EL (cell line): Measurements from ENCODE around the gene SRRM3.
"Not testable (repeated sequence)": the region's sequence is repeated elsewhere in the genome, so short reads cannot be mapped to it uniquely, and the experiment has no call there.

Experiments
- DNase-seq: peaks from one replicate; pipeline ENCODE4 v3.0.0-alpha.2; 2016

Gene SRRM3

DNA sequence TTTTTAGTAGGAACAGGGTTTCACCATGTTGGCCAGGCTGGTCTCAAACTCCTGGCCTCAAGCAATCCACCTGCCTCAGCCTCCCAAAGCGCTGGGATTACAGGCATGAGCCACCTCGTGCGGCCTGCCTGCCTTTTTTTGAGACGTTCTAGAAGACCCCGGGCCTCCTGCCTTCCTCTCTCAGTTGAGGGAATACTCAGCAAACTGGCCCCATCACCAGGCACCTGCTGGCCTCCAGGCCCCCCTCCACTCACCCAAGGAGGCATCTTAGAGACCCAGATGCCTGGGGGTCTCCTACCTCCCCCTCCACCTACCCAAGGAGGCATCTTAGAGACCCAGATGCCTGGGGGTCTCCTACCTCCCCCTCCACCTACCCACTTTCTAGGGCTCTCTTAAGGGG, 91.2 kb downstream of the SRRM3 start:
- not testable (repeated sequence) for DNase-seq

DNA sequence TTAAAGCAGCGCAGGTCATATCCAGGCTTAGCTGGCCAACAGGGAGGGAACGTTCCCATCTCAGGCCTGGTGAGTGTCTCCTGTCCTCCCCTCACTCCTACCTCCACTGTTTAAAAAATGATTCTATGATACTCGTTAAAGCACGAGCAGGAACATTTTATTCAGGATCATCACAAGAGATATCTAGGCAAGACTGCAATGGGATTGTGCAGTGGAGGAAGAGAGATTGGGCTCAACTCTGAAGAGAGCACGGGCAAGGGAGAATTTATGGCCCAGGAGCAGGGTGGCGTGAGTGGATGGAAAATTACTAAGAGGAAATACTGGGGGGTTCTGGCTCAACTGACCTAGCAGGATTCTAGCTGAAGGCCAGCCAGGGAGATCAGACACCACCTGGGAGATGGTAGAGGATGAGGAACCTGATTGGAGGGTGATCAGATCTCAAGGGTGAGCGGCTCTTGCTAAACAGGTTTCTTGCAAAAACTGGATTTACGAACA, 91.8 kb downstream of the SRRM3 start:
- no peak for DNase-seq

DNA sequence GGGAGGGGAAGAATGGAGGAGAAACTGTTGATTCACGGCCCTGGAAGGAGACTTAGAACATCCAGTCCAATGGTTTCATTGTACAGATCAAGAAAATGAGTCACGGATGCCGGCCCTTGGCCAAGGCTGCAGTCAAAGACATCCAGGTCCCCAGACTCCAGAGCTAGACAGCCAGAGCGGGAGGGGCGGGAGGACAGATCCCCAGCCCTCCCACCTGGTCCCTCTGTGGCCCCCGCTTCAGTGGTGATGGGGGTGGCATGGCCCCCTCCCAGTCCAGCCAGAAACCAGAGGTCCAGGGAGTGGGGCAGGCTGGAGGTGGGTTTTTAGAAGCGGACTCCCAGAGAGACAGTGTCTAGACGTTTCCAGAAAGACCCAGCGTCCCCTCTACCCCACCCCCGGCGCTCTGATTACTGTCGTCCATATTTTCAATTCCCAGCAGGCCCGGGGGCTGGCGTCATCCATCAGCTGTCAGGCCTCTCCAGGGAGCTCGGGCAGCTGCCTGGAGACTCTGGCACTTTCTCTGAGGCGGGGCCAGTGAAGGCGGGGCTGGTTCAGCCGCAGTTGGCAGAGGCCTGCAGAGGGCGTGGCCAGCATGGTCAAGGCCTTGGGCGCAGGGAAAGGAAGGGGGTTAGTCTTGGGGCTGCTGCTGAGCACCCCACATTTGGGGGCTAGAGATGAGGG, 92.8 kb downstream of the SRRM3 start:
- peak; percentile 96 for DNase-seq

DNA sequence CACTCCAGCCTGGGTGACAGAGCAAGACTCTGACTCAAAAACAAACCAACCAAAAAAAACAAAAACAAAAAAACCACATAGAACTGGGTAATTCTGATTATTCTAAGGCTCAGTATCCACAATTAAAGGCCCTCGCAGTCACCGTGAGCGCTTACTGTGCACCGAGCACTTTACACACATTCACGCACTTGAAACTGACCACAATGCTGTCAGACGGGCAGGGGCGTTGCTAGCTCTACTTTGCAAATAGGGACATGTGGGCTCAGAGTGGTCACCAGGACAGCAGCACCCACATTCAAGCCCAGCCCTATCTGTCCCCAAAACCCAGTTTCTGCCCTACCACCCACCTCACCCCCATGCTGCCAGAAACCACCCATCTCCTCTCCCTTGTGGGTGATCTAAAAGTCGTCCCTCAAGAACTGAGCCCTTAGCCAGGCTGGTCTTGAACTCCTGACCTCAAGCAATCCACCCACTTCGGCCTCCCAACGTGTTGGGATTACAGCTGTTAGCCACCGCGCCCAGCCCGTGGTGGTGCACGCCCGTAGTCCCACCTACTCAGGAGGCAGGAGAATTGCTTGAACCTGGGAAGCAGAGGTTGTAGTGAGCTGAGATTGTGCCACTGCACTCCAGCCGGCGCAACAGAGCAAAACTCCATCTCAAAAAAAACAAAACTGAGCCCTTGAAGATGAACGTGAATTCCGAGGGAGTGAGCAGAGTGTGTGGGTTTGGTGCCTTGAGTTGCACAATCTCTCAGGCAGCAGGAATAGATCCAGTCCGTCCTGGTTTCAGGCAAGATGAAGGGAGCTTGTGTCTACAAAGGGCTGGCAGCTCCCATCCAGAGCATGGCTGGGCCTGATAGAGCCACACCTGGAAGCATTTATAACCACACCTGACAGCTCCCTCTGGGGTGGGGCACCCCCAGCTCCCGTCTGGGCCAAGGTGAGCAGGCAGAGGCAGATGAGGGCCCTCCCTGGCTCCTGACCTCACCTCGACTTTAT, 95.3 kb downstream of the SRRM3 start:
- DNase-seq, result peak; percentile 68

DNA sequence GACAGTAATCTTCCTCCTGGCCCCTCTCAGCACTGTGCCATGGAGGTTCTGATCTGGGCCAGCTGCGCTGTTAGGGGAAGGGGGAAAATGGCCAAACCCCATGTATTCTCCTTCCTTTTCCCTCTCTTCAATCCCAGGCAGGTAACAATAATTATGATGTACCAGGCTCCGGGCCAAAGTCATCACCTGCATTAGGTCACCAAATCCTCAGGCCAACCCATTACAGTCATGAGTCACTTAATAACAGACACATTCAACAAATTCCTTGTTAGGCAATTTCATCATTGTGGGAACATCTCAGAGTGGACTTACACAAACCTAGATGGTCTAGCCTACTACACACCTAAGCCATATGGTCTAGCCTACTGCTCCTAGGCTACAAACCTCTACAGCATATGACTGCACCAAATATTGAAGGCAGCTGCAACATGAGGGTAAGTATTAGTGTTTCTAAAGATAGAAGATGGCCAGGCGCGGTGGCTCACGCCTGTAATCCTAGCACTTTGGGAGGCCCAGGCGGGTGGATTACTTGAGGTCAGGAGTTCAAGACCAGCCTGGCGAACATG, 98.6 kb downstream of the SRRM3 start:
- peak; percentile 66 for DNase-seq

DNA sequence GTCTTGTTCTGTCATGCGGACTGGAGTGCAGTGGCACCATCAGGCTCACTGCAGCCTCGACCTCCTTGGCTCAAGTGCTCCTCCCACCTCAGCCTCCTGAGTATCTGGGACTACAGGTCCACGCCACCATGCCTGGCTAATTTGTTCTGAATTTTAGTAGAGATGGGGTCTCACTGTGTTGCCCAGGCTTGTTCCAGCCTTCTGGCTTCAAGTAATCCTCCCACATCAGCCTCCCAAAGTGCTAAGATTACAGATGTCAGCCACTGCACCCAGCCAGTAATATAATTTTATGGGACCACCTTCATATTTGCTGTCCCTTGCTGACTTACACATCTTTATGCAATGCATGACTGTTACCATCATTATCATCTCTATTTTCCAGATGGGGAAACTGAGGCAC, 99.3 kb downstream of the SRRM3 start:
- no peak for DNase-seq

DNA sequence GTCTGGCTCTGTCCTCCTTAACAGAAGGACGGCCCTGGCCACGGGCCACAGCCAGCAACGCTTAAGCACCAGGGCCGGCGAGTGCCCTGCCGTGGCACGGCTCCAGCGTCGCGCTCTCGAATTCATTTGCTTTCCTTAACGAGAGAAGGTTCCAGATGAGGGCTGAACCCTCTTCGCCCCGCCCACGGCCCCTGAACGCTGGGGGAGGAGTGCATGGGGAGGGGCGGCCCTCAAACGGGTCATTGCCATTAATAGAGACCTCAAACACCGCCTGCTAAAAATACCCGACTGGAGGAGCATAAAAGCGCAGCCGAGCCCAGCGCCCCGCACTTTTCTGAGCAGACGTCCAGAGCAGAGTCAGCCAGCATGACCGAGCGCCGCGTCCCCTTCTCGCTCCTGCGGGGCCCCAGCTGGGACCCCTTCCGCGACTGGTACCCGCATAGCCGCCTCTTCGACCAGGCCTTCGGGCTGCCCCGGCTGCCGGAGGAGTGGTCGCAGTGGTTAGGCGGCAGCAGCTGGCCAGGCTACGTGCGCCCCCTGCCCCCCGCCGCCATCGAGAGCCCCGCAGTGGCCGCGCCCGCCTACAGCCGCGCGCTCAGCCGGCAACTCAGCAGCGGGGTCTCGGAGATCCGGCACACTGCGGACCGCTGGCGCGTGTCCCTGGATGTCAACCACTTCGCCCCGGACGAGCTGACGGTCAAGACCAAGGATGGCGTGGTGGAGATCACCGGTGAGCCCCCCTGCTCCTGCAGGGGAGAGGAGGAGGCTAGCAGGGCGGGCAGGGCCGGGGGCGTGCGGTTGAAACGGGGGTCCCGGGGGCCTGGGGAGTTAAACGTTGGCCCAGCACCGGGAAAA, 100.9 kb downstream of the SRRM3 start, which contains the start of gene HSPB1:
Gene HSPB1 (plus strand): TSS at position 327 of the 855 bp plus-strand sequence. CDS start 40 bp downstream, at position 367.
- peak; percentile 89 for DNase-seq

DNA sequence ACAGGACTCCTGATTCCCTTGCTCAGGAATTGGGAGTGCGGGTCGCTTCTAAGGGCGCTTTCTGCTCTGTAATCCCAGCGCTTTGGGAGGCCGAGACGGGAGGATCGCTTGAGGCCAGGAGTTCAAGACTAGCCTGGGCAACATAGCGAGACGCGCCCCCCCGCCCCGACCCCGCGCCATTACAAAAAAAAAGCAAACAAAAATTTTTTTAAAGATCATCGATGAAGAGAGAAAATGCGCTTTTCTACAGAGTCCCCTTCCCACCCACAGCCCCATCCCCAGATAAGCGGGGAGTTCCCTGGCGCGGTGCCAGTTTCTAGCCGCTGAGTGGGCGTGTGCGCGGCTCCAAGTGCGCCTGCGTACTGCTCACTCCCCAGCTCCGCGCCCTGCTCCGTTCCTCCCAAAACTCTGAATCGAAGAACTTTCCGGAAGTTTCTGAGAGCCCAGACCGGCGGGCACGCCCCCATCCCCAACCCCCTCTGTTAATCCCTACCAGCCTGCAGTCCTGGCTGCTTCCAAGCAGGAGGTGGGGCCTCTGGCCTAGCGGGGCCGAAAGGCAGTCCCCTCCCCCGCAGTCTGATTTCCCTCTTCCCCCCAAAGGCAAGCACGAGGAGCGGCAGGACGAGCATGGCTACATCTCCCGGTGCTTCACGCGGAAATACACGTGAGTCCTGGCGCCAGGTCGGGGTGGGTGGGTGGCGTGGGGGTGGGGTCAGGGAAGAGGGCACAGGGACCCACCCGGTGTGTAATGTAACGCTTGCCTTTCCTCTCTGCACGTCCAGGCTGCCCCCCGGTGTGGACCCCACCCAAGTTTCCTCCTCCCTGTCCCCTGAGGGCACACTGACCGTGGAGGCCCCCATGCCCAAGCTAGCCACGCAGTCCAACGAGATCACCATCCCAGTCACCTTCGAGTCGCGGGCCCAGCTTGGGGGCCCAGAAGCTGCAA, 101.8 kb downstream of the SRRM3 start:
- peak; percentile 94 for DNase-seq

DNA sequence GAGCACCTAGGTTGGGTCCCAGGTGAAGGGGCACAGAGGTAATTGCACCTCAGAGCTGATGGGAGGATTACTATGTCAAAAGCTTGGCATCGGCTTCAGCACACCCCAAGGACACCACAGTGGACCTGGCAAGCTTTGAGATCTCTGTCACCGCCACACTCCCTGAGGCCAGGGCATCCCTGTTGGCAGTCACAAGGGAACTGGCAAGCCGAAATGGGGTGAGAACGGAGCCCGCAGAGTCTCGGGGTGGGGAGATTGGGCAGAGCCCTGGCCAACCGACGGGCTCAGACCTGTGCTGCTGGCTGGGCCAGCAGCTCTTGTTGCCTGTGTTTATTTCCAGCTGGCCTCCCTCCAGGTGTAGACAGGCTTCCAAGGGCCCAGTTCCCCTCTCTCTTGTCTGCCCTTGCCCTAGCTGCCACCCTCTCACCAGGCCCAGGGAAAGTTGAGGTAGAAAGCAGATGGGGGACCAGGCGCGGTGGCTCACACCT, 103.2 kb downstream of the SRRM3 start:
- no peak for DNase-seq

DNA sequence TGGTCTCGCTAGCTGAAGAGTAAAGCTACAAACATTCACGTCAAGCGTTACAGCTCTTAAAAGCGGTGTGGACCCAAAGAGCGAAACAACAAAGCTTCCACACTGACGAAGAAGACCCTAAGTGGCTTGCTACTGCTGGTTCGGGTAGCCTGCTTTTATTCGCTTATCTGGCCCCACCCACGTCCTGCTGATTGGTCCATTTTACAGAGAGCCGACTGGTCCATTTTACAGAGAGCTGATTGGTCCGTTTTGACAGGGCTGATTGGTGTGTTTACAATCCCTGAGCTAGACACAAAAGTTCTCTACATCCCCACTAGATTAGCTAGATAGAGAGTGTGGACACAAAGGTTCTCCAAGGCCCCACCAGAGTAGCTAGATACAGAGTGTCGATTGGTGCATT, 107.2 kb downstream of the SRRM3 start:
- DNase-seq, result not testable (repeated sequence)

DNA sequence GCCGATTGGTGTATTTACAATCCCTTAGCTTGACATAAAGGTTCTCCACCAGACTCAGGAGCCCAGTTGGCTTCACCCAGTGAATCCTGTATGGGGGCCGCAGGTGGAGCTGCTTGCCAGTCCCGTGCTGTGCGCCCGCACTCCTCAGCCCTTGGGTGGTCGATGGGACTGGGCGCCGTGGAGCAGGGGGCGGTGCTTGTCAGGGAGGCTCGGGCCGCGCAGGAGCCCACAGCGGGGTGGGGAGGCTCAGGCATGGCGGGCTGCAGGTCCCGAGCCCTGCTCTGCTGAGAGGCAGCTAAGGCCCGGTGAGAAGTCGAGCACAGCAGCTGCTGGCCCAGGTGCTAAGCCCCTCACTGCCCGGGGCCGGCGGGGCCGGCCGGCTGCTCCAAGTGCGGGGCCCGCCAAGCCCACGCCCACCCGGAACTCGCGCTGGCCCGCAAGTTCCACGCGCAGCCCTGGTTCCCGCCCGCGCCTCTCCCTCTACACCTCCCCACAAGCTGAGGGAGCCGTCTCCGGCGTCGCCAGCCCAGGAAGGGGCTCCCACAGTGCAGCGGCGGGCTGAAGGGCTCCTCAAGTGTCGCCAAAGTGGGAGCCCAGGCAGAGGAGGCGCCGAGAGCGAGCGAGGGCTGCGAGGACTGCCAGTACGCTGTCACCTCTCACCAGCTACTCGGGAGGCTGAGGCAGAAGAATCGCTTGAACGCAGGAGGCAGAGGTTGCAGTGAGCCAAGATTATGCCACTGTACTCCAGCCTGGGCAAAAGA, 107.8 kb downstream of the SRRM3 start:
- DNase-seq, result not testable (repeated sequence)

DNA sequence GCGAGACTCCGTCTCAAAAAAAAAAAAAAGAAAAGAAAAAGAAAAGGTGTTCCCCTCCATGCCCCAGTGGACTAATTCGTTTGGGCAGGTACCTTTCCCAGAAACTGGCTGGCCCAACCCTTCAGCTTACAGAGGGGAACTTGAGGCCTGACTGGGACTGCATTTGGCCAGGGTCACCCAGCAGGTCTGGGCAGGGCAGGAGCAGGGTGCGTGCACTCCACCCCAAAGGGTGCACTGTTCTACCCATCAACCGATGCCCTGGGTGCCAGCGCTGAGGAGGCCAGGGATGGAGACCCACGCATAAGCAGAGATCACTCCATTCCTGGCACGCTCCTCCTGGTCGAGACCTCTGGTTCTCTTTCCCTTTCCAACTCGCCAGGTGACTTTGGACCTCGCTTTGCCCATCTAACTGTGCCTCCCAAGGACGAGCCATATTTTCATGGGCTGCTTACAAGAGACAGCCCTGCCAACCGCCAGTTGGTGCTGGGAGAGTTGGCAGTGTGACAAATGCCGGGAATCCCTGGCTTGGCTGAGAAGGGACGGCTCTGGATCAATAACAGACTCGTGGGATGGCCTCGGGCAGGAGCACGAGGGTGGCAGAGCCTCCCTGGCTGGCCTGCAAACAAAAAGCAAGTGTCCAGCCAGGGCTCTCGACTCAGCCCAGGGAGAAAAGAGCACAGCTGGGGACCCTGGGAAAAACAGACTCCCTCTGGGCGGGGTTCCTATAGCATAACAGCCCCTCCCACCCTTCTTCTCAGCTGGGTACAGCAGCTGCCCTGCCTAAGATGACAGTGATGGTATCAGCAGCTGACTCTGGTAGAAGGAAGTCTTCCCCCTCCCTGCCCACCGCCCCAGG, 108.6 kb downstream of the SRRM3 start:
- DNase-seq, result no peak

DNA sequence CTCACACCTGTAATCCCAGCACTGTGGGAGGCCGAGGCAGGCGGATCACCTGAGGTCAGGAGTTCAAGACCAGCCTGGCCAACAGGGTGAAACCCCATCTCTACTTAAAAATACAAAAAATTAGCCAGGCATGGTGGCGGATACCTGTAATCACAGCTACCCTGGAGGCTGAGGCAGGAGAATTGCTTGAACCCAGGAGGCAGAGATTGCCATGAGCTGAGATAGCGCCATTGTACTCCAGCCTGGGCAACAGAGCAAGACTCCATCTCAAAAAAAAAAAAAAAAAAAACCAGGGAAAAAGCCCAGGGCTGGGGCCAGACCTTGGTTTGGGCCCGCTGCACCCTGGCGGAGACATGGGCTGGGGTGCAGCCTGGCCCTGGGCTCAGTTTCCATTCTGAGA, 110.1 kb downstream of the SRRM3 start:
- not testable (repeated sequence) for DNase-seq

DNA sequence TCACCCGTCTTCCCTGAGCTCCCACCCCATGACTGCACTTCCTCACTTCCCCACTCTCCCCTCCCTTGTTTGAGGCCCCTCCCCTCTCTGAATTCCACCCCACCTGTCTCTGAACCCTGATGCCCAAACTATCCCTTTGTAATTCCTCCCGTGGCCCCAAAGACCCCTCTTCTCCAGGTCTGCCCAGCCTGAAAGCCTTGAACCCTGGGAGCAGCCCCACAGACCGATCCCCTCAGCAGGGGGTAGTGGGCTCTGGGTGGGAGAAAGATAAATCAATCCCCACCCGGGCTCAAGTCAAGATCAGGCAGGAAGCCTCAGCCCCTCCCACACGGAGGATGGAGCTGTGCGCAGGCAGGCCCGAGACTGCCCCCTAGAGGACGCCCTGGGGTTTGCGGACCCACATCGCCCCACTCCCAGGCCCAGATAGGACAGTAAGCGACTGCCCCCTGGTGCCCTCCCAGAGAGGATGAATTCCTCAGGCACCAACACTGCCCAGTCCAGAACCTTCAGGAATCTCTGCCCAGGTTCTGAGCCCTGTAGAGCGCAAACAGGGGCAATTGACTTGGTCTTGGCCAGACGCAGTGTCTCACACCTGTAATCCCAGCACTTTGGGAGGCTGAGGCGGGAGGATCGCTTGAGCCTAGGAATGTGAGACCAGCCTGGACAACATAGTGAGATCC, 112.5 kb downstream of the SRRM3 start:
- DNase-seq, result peak; percentile 90

DNA sequence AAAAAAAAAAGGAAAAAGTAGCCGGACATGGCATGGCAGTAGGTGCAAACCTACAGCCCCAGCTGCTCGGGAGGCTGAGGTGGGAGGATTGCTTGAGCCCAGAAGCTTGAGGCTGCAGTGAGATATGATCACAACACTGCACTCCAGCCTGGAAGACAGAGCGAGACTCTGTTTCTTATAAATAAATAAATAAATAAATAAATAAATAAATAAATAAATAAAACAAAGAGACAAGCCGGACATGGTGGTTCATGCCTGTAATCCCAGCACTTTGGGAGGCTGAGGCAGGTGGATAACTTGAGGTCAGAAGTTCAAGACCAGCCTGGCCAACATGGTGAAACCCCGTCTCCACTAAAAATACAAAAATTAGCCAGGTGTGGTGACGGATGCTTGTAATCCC, 113.0 kb downstream of the SRRM3 start:
- not testable (repeated sequence) for DNase-seq

DNA sequence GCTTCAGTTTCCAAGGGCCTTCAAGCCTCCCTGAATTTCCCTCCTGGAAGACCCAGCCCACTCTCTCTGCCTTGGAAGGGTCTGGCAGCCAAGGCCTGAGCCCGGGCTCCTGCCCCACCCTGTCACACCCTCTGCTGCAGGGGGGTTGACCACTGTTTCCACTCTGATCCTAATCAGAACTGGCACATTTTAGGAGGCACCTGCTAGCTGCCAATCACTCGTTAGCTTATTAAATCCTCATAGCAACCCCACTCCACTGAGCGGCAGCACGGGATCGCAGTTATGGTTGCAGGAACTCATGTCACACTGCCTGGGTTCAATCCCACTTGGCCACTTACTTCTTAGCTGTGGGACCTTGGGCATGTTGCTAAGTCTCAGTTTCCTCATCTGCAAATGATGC, 113.7 kb downstream of the SRRM3 start:
- DNase-seq, result no peak

DNA sequence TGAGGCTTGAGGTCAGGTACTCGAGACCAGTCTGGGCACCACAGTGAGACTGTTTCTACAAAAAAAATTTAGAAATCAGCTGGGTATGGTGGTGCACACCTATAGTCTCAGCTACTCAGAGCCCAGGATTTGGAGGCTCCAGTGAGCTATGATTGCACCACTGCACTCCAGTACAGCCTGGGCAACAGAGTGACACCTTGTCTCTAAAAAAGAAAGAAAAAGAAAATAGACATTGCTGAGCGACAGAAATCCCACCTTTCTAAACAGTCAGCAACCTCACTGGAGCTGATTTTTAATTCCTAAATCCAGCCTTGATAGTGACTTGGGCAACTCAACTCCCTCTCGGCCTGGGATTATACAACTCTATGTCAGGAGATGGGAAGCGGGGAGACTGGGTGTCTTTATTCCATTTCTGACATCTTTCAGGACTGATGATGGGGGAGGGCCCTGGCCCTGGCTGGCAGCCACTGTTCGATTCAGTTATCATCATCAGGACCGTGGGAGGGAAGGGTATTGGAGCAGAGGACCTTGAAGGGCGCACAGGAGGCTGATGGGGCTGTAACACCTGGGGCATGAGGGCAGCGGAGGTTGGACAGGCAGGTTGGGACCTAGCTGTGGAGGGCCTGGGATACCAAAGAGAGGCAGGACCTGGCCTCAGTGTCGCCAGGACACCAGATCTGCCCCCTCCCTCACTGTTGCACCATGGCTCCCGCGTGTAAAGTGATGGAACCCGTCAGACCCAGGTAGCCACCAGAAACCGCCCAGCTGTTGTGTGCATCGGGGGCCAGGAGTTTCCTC, 115.5 kb downstream of the SRRM3 start:
- DNase-seq, result no peak
